ENCODE results near the gene CSGALNACT2.

The CSGALNACT2 gene

DNA sequence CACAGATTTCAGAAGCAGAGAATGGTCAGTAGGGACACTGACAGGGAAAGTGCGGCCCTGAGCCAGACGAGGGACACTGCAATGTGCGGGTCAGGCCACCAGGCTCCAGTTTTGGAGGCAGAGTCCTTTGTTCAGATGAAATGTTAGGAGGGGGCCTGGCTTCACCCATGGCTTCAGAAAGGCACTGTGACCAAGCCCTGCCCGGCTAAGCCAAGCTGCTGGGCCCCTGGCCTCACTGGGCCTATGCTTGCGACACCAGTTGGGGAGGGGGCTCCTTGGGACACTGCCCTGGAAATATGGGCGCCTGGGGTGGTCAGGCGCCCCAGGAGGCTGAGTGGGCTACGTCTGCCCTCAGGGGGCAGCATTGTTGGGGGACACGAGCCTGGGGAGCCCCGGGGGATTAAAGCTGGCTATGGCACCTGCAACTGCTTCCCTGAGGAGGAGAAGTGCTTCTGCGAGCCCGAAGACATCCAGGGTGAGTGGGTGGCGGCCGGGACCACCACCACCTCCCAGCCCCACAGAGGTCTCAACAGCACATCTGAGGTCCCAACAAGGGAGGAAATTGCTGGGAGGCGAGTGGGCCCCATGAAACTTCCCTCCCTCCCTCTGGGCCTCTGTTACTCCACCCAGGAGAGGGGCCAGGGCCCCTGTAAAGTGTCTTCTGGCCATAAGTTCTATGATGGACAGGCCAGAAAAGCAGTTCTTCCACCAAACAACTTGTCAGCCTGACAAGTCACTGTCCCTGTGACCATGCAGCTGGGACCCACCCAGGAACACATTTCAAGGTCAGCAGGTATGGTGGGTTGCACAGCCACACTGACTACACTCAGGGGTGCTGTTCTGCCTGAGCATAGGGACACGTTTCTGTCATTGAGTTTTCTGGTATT is 24.8 kb upstream of the CSGALNACT2 start:
- DNase-seq, result no peak

DNA sequence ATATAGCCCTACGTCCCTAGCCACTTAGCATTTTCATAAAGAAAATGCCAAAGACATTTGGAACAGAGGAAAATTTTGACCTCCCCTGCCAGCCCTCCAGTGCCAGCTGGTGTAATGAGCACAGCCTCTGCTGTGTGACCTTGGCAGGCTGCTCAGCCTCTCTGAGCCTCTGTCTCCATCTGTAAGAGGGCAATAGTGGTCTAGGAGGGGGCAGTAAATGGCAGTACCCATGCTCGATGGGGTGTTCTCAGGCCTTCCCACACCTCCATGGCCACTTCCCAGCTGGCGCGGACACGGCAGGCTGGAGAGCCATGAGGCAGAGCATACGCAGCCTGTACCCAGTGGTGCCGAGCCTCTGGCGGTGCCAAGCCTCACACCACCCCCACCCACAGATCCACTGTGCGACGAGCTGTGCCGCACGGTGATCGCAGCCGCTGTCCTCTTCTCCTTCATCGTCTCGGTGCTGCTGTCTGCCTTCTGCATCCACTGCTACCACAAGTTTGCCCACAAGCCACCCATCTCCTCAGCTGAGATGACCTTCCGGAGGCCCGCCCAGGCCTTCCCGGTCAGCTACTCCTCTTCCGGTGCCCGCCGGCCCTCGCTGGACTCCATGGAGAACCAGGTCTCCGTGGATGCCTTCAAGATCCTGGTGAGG is 24.0 kb upstream of the CSGALNACT2 start:
- DNase-seq, result no peak

DNA sequence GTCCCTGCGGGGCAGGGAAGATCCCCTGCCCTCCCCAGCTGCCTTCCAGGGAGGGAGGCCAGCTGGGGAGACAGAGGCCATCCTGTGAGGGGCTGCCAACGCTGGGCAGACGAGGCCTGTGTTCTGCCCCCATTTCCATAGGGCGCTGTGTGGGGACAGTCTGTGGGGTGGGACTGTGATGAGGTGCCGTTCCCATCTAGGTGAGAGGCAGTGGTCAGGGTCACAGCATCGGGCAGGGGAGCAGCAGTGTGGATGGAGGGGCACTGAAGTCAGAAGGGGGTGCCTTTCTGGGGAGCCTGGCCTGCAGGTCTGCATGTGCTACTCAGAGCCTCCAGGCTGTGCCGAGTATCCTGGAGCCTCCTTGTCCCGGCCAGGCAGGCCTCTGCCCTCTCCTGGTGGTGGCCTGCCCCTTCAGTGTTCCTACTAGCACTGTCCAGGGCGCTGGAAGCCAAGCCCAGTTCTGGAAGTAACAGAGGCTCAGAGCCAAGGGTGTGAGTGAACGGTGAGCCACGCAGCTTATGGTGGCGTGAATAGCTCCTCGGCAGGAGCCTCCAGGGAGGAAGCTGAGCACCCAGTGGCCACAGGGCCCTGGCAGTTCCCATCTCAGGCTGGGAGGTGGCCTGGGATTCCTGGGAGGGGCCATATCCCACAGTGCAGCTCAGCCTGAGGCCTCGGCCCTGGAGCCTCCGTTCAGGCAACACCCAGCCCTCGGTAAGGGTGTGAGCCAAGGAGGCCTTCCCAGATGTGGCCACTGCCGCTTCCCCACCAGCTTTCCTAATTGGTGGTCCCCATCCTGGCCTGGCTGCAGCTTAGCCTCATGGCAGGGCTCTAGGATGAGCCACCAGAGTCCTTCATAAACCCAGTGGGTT is 23.3 kb upstream of the CSGALNACT2 start:
- no peak for DNase-seq

DNA sequence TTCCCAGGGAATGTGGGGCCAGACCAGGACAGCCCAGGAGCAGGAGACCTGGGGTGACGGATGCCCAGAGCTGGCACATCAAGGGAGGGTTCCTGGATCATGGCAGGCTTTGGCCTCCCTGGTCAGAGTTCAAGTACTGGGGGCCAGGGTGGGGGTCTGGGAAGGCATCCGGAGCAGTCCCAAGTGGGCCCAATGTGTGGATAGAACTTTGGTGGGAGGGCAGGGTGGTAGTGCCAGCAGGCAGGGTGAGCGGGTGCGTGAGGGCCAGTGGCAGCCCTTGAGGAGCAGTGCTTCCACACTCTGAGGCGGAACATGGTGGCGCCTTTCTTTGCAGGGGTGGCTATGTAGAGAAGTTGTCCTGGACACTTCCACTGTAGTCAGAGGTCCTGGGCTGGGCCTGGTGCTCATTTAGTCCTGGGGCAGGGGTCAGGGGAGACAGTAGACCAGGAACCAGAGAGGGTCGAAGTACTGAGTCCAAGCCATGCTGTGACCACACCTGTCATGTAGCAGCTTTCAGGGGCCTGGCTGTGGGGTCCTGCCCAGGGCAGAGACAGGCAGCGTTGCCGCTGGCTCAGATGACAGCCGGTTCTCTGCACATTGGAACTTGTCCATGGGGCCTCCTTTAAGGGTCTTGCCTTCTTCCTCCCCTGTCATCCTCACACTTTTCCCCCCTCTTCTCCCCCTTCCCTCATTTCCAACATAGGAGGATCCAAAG is 22.2 kb upstream of the CSGALNACT2 start:
- no peak for DNase-seq

DNA sequence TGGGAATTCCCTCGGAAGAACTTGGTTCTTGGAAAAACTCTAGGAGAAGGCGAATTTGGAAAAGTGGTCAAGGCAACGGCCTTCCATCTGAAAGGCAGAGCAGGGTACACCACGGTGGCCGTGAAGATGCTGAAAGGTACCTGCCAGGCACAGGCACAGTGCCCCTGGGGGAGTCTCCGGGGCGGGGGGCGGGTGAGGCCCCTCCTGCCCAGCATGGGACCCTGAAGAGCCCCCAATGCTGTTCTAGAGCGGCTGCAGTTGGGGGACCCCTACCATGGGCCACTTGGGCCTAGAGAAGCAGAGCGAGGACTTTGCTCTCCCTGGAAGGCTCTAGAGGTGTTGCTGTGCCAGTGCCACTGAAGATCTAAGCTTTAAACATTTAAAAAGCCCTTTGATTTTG is 21.6 kb upstream of the CSGALNACT2 start:
- DNase-seq, result no peak

DNA sequence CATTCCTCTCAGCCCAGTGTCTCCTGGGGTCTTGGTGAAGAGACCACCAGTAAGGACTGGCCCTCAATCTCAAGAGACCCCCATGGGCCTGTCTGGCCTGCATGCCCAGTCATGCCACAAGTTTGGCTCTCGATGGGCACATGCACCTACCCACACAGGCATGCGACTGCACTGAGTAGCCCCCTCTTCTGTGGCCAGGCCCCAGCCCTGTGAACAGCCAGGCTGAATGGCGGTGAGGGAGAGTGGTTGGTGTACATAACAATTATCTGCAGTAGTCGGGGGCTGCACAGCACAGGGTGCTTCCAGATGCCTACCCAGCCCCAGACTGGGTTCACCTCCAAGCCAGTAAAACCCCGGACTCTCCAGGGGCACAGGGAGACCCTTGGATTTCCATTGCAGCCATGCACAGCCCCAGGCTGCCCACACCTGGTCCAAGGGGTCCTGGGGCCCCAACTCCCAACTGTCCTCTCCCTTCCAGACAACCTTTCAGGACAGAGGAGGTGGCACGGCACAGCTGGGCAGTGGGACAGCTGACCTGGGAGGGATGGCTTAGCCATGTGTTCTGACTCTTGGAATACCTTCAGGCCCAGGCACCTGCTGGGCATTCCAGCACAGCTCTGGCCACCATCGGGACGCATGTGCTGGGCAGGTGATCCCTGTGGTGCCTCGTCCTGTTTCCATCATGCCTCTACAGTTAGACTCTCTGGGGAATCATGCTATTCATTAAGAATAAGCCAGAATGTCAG is 21.0 kb upstream of the CSGALNACT2 start:
- DNase-seq, result no peak

DNA sequence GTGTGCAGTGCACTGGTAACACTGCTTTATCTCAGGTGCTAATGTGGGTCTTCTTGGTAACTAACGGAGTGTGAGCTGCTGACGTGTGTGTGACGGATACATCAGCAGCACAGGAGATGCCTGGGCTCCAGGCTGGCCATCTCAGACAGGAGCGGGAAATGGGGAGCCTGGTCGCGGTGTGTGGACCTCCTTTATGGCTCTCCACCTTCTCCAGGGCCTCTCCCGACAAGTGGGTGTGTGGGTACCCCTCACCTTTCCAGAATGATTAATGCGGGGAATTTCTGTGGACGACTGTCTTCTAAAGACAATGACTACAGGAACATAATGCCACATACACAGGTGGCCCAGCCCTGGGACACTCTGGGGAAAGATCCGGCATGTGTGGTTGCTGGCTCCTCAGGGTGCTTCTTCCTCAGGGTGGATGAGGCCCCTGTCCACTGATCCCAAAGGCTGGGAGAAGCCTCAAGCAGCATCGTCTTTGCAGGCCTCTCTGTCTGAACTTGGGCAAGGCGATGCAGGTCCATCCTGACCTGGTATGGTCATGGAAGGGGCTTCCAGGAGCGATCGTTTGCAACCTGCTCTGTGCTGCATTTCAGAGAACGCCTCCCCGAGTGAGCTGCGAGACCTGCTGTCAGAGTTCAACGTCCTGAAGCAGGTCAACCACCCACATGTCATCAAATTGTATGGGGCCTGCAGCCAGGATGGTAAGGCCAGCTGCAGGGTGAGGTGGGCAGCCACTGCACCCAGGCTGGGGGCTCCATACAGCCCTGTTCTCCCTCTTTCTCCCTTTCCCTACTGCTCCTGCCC is 20.3 kb upstream of the CSGALNACT2 start:
- no peak for DNase-seq

DNA sequence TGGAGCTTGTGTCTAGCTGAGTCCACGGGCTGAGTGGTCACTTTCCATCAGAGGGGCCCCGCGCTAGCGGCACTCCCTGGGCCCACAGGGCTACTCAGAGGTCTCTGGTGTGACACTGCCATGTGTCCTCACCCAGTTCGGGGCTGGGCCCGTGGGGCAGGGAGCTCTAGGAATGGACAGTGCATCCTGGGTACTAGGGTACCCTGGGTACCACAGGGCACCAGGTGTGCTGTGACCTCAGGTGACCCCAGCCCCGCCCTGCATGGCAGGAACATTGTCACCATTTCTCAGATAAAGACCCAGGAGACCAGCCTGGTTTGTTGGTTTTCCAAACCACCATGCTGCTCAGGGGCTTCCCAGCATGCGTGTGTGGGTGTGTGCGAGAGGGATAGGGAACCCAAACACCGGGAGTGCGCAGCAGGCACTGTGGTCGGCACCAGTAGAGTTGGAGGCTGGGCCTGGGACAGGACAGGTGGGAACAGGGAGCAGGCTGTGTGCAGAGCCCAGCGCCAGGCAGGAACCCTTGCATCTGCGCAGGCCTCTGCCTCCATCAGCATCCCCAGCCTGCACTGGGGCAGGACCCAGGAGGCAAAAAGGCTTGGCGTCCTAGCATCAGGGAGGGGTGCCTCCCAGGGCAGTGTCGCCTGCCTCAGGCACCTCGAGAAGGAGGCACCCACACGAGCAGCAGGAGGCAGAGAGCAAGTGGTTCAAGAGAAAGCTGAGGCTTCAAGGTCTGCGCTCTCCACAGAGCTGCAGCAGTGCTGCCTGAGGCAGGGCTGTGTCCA is 19.4 kb upstream of the CSGALNACT2 start:
- no peak for DNase-seq

DNA sequence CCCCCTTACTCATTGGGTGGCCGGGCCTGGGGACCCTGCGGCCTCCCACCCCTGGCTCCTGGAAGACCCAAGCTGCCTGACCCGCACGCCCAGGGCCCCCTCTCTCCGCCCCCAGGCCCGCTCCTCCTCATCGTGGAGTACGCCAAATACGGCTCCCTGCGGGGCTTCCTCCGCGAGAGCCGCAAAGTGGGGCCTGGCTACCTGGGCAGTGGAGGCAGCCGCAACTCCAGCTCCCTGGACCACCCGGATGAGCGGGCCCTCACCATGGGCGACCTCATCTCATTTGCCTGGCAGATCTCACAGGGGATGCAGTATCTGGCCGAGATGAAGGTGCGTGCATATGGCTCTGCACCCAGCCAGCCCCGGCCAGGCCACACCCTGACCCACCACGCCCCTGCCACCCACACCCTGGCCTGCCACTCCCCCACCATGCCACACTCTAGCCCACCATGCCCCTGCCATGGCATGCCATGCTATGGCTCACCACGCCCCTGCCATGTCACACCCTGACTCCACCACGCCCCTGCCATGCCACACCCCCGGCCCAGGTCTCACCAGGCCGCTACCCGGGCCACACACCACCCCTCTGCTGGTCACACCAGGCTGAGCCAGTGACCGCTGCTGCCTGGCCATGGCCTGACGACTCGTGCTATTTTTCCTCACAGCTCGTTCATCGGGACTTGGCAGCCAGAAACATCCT is 18.7 kb upstream of the CSGALNACT2 start:
- no peak for DNase-seq

DNA sequence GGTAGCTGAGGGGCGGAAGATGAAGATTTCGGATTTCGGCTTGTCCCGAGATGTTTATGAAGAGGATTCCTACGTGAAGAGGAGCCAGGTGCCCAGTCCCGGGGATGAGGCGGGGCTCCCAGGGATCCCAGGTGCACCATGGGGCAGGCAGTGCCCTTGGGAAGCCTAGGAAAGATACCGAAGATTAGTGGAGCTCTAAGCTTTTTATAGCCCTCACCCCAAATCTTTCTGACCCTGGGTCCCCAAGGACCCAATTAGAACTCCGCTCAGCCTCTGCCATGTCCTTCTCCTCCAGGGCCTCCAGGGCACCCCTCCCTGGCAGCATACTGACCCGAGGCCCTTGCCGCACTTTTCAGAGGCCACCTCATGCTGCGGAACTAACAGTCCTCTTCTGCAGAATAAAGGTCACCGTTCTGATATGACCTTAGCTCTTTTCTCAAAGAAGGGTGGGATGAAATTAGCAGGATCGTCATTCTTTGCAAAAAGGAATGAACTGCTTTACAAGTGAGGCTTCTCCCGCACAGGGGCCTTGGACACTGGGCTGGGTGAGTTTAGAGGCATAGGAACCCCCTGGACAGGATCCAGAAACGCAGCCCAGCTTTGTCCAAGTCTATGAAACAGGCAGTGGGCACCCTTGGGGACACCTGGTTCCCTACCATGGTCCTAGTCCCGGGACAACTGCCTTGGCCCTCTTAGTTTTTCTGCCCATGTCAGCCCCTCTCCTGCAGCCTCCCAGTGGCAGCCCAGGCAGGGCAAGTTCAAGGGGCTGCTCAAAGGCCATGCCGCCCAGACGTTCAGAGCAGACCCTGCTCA is 17.9 kb upstream of the CSGALNACT2 start:
- no peak for DNase-seq

DNA sequence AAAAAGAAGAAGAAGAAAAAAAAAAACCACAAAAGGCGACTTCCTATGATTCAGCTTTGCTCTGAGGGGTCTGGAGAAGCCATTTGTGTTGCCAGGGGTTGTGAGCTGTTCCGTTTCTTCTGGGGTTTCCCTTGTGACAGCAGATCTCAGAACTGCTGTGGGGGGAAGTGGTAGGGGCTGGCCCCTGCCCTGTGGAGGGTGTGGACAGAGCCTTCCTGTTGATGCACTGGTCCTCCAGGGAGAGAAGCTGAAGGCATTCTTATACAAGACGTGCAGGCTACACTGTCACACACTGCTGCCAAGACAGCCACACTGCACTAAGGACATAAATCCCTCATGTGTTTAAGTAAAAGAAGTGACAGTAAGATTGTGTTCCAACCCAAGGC is 17.3 kb upstream of the CSGALNACT2 start:
- DNase-seq, result peak; percentile 23 to 35

DNA sequence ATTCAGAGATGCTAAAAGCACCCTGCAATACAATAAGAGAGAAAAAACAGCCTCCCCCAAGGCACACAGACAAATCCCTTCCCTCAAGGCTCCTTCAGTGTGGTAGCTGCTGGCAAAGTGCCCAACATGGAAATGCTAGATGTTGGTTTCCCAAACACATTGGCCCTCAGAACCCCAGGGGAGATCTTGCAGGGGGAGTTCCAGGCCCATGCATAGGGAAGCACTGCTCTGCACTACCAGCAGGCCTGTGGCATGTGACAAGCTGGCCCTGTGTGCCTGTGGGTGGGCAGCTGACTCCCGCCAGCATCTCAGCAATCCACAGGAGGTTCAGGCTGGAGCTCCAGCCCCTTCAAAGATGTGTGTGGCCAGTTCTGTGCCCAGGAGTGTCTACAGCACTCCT is 16.8 kb upstream of the CSGALNACT2 start:
- no peak for DNase-seq

DNA sequence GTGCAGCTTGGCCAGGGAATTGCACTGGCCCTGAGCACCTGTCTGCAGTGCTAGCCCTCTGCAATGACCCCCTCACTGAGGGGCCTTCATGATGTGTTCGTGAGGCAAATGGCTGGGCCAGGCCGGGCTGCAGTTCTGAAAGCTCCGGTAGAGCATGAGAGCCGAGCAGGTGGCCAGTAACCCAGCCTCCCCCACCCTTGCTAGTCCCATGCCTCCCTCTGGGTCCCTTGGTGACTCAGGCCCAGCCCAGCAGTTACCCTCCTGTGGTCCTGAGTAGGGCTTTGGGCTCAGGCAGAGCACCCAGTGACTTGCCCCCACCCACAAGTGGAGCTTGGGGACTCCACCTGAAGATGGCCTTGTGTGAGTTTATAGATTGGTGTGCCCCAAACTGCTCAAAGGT is 16.1 kb upstream of the CSGALNACT2 start:
- no peak for DNase-seq

DNA sequence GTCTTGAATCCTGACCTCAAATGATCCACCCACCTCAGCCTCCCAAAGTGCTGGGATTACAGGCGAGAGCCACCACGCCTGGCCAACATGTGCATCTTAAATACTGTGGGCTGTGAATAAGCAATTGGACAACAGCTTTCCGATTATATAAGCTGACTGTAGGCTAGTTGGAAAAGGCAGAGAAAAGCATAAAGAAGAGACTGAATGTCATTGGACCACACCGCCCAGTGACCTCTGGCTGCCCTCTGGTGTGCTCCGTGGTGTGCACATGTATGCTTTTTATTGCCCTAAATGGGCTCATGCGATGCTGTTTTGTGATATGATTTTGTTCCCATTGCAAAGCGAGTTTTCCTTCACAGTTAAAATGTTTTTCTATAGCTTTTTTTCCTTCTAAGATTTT is 15.4 kb upstream of the CSGALNACT2 start:
- DNase-seq, result no peak

DNA sequence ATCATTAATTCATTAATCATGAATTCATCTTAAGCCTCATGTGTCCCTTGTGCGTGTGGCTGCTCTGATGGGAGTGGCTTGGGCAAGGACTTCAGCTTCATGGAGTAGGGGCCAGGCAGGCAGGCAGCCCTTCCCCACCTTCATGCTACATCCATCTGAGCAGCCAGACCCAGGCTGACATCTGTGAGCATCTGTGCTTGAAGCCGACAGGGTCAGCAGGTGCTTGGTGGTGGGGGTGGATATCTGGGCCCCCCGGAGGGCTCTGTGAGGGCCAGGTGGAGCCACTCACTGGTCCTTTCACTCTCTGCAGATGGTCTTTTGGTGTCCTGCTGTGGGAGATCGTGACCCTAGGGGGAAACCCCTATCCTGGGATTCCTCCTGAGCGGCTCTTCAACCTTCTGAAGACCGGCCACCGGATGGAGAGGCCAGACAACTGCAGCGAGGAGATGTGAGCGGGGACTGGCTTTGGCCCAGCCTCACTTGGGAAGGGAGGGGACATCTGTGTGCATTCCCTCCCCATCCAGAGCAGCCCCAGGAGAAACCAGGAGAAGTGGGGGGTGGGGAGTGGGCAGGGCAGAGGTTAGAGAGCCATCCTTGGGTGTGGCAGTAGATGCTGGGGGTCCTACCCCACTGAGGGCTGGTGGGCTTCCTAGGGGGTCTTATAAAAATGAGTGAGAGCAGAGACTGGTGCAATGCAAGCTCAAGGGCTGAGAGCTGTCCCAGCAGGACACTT is 14.7 kb upstream of the CSGALNACT2 start:
- no peak for DNase-seq

DNA sequence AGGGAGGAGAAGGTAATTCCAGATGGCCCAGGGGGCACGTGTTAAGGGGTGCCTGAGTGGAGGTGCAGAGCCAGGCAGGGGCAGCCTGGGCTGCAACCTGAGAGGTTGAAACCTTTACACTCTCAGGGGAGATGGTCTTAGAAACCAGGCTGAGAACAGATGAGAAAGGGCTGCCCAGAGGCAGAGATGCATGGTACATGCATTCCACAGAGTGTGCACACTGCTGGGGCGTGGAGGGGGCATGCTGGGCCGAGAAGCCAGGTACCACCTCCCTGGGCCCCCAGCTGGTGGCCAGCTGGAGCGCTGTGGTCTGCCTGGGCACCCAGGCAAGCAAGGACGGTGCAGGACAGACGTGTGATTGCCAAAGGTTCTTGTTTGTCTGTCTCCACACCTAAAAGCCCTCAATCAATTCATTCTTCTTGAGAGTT is 14.1 kb upstream of the CSGALNACT2 start:
- DNase-seq, result no peak

DNA sequence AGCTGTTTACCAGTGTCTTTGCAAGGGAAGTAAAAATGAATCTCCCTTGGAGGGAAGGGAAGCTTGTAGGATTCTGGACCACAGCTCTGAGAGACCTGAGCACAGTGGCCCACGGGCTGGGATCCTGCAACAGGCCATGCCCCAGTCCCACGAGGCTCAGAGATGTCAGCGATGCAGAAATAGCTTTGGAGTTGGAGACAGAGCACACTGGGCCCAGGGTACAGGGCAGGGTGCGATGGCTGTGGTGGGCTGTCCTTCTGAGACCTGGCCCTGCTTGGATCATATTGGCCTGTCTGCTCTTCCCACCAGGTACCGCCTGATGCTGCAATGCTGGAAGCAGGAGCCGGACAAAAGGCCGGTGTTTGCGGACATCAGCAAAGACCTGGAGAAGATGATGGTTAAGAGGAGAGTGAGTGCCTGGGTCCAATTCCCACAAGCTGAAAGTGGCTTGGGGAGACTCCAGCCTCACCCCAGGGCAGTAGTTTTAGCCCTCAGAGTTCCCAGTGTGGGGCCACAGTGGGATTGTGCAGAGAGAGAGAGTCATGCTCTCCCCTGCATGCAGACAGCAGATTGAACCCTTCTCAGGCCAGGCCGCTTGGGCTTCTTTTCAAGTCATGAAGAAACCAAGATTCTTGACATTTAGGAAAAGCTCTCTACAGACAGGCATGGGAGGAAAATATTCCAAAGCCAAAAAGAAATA is 13.5 kb upstream of the CSGALNACT2 start:
- DNase-seq, result no peak

Data from stimulated activated CD4-positive, alpha-beta T cell treated with anti-CD3 and anti-CD28 coated beads, Interleukin-4, amount 100 ng/mL, for 4 hours (primary cell).